ENCODE measurements around the gene B3GNT2.

DNA sequence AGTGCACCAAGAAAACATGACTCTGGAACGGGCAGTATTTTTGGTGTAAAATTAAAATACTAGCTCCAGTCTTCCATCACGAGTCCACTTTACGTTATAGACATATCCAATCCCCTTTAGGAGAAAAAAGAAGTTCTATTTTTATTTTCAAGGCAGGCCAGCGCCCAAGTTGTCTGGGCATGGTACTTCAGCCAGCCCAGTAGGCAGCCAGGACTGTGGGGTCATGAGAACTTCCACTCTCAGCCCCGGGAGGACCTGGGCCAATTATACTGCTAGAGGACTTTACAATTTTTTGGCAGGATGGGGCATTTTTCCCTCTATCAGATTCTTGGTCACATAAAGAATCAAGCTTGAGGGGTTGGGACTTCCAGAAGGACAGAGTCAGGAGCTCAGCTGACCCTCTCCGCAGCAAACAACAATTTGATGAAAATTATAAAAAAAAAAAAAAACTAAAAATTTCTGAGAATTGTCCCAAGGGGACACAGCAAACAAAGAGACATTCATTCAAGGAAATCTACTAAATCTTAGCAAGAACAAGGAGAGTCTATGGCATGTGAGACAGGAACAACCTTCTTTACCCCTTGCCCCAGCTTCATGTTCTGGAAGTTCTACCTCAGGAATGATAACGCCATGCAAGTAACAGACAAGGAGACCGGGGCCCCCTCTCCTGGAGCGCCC is 37.3 kb upstream of the B3GNT2 start:
- no peak for TF ChIP-seq POLR2A (IDR thresholded peaks at IDR 0.05; ENCODE audit: low read depth, low read length)
- TF ChIP-seq, protein P1, sequence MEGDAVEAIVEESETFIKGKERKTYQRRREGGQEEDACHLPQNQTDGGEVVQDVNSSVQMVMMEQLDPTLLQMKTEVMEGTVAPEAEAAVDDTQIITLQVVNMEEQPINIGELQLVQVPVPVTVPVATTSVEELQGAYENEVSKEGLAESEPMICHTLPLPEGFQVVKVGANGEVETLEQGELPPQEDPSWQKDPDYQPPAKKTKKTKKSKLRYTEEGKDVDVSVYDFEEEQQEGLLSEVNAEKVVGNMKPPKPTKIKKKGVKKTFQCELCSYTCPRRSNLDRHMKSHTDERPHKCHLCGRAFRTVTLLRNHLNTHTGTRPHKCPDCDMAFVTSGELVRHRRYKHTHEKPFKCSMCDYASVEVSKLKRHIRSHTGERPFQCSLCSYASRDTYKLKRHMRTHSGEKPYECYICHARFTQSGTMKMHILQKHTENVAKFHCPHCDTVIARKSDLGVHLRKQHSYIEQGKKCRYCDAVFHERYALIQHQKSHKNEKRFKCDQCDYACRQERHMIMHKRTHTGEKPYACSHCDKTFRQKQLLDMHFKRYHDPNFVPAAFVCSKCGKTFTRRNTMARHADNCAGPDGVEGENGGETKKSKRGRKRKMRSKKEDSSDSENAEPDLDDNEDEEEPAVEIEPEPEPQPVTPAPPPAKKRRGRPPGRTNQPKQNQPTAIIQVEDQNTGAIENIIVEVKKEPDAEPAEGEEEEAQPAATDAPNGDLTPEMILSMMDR (conservative IDR thresholded peaks at IDR 0.05; ENCODE audit: low read depth, low read length) = no peak
- TF ChIP-seq MAZ (IDR thresholded peaks at IDR 0.05; ENCODE audit: borderline replicate concordance, low read depth, low read length) = no peak
- TF ChIP-seq MAFK (IDR thresholded peaks at IDR 0.05; ENCODE audit: low read depth, low read length) = no peak
- TF ChIP-seq RAD21 (IDR thresholded peaks at IDR 0.05; ENCODE audit: low read length) = no peak
- no peak for TF ChIP-seq RCOR1 (IDR thresholded peaks at IDR 0.05; ENCODE audit: insufficient replicate concordance, low read length)
- no peak for TF ChIP-seq FOS (IDR thresholded peaks at IDR 0.05; ENCODE audit: low read depth, low read length)
- TF ChIP-seq RFX5 (IDR thresholded peaks at IDR 0.05; ENCODE audit: low read depth, low read length) = no peak
- TF ChIP-seq, protein P2, sequence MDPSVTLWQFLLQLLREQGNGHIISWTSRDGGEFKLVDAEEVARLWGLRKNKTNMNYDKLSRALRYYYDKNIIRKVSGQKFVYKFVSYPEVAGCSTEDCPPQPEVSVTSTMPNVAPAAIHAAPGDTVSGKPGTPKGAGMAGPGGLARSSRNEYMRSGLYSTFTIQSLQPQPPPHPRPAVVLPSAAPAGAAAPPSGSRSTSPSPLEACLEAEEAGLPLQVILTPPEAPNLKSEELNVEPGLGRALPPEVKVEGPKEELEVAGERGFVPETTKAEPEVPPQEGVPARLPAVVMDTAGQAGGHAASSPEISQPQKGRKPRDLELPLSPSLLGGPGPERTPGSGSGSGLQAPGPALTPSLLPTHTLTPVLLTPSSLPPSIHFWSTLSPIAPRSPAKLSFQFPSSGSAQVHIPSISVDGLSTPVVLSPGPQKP (IDR thresholded peaks at IDR 0.05; ENCODE audit: borderline replicate concordance, low read depth, low read length) = no peak
- no peak for TF ChIP-seq CEBPB (IDR thresholded peaks at IDR 0.05; ENCODE audit: low read depth, low read length)
- TF ChIP-seq, protein P3, sequence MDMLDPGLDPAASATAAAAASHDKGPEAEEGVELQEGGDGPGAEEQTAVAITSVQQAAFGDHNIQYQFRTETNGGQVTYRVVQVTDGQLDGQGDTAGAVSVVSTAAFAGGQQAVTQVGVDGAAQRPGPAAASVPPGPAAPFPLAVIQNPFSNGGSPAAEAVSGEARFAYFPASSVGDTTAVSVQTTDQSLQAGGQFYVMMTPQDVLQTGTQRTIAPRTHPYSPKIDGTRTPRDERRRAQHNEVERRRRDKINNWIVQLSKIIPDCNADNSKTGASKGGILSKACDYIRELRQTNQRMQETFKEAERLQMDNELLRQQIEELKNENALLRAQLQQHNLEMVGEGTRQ (IDR thresholded peaks at IDR 0.05; ENCODE audit: low read depth, low read length) = no peak
- TF ChIP-seq SMC3 (IDR thresholded peaks at IDR 0.05; ENCODE audit: low read depth, low read length) = no peak
